ENCODE results near the gene PRKACG.
A peak's percentile ranks its signal among the peaks of the same experiment; 100 is the strongest.
"Not testable (repeated sequence)": the region's sequence is repeated elsewhere in the genome, so short reads cannot be mapped to it uniquely, and the experiment has no call there.

Gene PRKACG

DNA sequence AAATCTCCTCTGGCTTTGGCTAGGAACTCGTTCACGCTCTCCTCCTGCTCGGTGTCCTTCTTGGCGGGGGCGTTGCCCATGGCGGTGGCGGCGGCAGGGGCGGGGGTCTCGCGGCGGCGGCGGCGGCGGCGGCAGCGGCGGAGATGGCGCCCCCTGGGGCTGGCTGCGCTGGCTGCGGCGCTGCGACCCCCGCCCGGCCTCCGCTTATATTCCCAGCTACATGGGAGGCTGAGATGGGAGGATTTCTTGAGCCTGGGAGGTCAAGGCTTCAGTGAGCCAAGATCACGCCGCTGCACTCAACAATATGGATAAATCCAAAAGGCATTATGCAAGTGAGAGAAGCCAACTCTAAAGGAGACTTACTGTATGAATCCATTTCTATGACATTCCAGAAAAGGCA lies at the start of gene PRKACG:
TSS of gene PRKACG (minus strand) at position 101 of the 400 bp plus-strand sequence. CDS start at position 80, 21 bp downstream.
- no peak for DNase-seq

DNA sequence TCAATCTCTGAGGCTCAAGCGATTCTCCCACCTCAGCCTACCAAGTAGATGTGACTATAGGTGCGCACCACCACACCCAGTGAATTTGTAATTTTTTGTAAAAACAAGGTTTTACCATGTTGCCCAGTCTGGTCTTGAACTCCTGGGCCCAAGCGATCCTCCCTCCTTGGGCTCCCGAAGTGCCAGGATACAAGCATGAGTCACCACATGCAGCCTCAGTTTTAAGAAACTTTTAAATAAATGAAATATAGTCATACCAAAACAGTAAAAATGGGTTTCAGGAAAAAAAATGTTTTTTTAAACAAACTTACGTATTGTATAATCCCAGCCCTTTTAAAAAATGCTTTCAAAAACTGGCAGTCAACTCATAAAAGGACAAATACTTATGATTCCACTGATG lies 48.3 kb upstream of the PRKACG start:
- no peak for DNase-seq

DNA sequence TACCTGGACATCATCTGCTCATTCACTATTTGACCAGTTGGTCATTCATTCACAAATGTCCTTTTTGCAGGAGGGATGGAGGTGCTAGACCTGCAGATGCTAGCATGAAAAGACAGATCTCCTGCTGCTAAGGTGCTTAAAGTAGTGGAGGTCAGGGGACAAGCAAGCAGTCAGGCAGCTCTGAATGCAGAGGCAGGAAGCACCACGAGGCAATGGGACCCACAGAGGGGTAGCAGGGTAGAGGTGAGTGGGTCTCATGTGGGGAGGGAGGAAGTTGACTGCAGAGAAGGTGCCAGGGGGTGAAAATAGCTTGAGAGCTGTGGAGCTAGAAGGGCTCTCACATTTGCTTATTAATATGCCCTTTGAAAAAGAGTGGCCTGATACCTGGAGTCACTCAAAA lies 46.9 kb upstream of the PRKACG start:
- no peak for DNase-seq

DNA sequence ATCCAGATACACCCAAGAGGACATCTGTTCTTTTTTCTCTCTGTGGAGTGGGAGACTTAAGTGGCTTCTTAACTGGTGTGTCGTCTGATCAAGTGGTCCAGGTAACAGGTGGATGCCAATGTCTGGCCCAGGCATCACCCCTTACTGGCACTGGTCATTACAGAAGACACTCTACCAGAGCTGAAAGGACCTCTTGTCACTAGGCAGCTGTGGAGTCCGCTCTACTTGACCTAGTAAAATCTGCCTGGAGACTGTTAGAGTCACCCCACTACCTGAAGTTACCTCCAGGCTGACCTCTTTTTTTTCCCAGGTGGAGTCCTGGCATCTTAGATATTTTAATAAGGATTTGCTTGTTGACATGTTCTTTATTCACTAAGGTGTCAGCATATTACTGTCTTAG lies 44.2 kb upstream of the PRKACG start:
- DNase-seq = no peak

DNA sequence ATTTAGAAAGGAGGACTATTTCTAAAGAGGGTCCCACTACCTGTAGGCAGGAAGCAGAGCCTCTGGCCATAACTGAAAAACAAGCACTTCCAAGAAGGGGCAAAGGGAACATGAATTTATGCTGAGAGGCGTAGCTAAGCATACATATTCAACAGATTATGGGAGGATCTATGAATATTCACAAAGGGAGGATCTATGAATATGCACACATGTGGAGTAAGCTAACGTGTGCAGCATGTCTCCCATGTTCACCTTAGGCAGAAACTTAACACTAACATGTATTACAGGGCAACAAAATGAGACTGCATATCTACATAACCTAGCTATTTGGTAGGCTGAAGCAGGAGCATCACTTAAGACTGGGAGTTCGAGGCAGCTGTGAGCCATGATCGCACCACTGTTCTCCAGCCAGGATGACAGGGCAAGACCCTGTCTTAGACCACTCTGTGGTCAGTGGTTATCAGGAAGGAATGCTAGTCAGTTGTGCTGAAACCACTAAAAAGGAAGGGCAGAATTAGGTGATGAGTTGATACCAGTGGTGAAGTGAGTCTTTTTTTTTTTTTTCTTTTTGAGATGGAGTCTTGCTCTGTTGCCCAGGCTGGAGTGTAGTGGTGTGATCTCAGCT lies 42.4 kb upstream of the PRKACG start:
- DNase-seq = no peak

DNA sequence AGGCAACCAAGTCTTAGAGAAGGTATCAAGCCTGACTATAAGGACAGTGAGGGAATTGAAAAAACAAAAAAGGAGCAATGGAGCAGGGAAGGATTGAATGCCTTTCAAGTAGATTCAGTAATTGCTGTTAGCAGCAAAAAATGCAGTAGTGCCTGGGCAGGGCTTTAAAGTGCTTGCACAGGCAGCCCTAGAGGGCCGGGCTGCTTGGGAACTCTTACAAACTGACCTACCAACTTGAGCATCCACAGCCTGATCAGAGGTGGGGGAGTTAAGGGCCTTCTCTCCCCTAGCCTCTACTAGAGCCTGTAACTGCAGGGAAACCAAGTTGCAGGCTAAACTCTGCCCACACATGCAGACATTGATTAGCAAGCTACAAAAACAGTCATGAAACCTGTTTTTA lies 41.1 kb upstream of the PRKACG start:
- DNase-seq = no peak

GRCh38 chr9:69050936-69051335 lies 37.0 kb upstream of the PRKACG start:
- not testable (repeated sequence) for DNase-seq

DNA sequence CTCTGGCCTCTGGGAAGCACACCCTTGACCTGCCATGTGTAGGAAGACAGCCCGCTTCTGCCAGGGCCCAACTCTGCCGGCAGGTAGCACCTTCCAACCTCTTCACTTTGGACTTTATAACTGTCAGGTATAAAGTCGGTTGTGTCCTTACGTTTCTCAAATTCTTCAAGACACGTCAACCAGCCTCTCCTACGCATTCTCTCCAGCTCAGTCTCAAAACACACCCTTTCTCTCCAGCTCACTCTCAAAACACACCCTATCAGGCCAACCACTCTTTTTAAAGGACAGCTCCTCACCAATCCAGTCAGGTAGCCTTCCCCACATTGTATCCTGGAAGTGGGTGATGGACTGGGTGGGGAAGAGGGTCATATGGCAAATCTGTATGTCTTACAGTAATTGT lies 35.2 kb upstream of the PRKACG start:
- no peak for DNase-seq

GRCh38 chr9:69047371-69047770 lies 33.5 kb upstream of the PRKACG start:
- DNase-seq = no peak

GRCh38 chr9:69046723-69047122 lies 32.8 kb upstream of the PRKACG start:
- DNase-seq = no peak

DNA sequence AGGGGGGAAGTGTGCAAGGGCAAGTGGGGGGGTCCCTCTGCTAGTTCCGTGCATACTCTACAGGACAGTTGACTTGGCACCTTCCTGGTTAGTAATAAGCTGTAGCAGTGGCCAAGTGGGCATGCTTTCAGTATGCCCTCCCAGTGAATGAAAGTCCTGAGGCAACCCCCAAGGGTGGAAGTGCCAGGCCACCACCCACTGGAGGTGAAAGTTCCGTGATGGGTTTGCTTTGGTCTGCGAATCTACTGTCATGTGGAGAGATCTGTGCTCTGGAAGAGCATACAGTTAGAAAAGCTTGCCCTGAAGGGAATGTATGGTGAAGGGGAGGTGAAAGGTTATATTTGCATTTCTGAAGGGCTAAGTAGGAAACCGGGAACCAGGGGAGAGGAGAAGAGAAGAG lies 31.9 kb upstream of the PRKACG start:
- no peak for DNase-seq

- DNase-seq = no peak
These were observed 30.6 kb upstream of the PRKACG start for GRCh38 chr9:69044240-69045219.

GRCh38 chr9:69040646-69041045 lies 26.7 kb upstream of the PRKACG start:
- DNase-seq = no peak

DNA sequence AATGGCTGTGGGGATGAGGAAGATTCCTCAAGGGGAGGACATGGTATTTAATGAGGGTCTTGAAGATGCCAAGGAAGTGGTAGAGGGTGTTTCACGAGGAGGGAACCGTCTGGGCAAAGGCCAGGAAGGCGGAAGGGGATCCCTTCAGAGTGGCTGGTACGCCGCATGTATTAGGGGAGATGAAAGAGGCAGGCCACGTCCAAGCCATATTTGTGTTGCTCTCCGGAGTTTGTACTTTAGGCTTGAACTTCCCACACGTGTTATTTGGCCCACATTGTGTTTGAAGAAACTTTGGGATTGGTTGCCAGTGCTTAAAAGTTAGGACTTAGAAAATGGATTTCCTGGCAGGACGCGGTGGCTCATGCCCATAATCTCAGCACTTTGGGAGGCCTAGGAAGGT lies 22.9 kb upstream of the PRKACG start:
- no peak for DNase-seq

DNA sequence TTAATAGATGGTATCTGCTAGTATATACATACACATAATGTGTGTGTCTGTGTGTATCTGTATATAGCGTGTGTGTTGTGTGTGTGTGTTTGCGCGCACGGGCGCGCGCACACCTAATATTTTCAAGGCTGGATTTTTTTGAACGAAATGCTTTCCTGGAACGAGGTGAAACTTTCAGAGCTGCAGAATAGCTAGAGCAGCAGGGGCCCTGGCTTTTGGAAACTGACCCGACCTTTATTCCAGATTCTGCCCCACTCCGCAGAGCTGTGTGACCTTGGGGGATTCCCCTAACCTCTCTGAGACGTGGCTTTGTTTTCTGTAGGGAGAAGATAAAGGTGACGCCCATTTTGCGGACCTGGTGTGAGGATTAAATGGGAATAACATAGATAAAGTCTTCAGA lies 22.4 kb upstream of the PRKACG start:
- DNase-seq = no peak

DNA sequence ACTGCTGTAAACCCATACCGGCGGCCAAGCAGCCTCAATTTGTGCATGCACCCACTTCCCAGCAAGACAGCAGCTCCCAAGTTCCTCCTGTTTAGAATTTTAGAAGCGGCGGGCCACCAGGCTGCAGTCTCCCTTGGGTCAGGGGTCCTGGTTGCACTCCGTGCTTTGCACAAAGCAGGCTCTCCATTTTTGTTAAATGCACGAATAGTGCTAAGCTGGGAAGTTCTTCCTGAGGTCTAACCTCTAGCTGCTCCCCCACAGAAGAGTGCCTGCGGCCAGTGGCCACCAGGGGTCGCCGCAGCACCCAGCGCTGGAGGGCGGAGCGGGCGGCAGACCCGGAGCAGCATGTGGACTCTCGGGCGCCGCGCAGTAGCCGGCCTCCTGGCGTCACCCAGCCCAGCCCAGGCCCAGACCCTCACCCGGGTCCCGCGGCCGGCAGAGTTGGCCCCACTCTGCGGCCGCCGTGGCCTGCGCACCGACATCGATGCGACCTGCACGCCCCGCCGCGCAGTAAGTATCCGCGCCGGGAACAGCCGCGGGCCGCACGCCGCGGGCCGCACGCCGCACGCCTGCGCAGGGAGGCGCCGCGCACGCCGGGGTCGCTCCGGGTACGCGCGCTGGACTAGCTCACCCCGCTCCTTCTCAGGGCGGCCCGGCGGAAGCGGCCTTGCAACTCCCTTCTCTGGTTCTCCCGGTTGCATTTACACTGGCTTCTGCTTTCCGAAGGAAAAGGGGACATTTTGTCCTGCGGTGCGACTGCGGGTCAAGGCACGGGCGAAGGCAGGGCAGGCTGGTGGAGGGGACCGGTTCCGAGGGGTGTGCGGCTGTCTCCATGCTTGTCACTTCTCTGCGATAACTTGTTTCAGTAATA lies 21.8 kb upstream of the PRKACG start, which contains the start of gene FXN:
TSS of gene FXN (plus strand) at position 315 of the 871 bp plus-strand sequence. CDS start at position 346, 31 bp downstream.
- DNase-seq = peak; percentile 8

DNA sequence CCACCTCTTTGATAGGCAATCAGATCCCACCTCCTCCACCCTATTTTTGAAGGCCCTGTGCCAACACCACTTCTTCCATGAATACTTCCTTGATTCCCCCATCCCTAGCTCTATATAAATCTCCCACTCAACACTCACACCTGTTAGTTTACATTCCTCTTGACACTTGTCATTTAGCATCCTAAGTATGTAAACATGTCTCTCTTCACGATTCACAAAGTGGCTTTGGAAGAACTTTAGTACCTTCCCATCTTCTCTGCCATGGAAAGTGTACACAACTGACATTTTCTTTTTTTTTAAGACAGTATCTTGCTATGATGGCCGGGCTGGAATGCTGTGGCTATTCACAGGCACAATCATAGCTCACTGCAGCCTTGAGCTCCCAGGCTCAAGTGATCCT lies 20.2 kb upstream of the PRKACG start:
- no peak for DNase-seq

GRCh38 chr9:69030851-69031645 lies 17.1 kb upstream of the PRKACG start:
- no peak for DNase-seq

GRCh38 chr9:69029535-69029934 lies 15.6 kb upstream of the PRKACG start:
- DNase-seq = no peak

DNA sequence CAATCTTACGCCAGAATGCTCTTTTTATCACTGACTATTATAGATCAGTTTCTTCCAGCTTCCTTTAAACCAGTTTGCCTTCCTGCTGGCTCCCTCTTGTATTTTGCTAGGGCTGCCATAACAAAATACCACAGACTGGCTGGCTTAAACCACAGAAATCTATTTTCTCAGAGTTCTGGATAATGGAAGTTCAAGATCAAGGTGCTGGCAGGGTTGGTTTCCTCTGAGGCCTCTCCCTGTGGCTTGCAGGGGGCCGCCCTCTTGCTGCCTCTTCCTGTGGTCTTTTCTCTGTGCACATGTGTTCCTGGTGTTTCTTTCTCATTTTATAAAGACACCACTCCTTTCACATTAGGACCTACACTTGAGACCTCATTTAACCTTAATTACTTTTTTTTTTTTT lies 14.8 kb upstream of the PRKACG start:
- no peak for DNase-seq

DNA sequence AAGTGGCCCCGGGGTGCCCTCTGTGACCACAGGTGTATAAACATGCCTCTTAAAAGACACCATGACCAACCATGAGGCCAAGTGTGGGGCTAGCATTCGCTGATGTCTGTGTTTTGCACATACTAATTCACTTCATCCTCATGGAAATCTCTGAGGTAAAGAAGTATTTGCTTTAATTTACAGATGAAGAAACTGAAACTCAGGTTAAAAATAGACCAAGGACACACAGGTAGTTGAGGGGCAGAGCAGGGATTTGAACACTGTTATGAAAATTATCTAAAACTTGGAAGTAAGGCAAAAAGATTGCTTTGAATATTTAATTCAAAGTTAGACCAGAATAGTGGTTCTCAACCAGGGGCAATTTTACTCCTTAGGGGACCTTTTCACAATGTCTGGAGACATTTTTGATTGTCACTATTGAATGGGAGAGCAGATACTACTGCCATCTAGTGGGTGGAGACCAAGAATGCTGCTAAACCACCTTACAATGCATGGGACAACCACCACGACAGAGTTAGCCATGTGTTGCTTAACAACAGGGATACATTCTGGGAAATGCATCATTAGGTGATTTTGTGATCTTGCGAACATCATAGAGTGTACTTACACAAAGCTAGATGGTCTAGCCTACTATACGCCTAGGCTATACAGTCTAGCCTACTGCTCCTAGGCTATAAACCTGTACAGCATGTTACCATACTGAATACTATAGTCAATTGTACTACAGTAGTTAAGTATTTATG lies 13.6 kb upstream of the PRKACG start:
- peak; percentile 58 for DNase-seq

DNA sequence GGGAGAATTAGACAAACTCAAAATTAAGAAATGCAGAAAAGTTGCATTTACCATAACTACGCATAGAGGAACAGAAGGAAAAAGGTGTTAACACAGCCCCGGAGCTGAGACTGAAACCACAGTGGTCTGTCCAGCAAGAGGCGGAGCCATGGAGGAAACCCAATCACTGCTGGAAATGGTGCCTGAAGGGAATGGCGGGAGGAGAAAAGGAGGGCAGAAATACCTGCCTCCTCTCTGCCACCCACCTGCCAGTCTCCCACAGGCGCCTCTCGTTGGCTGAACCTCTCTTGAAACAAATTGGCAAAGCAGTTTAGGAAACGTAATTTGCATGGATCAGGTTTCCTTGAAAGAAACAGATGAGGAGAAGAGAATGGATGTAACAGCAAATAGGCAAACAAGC lies 9.7 kb upstream of the PRKACG start:
- no peak for DNase-seq
